KMS-11 (cell line): ENCODE results near the gene VAV1.

ENCODE experiments used
- H2AFZ ChIP-seq: fragments of 200-600 bp; sonication (generic); 2 replicates; pipeline ENCODE4 v1.6.1; 2016; ENCODE audit warnings: antibody characterized with exemption, mixed run types, low read depth
- H3K27ac ChIP-seq: fragments of 200-600 bp; sonication (generic); 2 replicates; pipeline ENCODE4 v1.6.1; 2016; ENCODE audit warnings: mild to moderate bottlenecking, mixed run types
- H3K27me3 ChIP-seq: fragments of 200-600 bp; sonication (generic); 2 replicates; pipeline ENCODE4 v1.6.1; 2017; ENCODE audit warnings: mild to moderate bottlenecking, low read depth, mixed run types, moderate library complexity; ENCODE audit not compliant: insufficient read depth
- H3K36me3 ChIP-seq: fragments of 200-600 bp; sonication (generic); 2 replicates; pipeline ENCODE4 v1.6.1; 2017; ENCODE audit warnings: mild to moderate bottlenecking, mixed run types; ENCODE audit not compliant: insufficient read depth
- H3K4me1 ChIP-seq: fragments of 200-600 bp; sonication (generic); 2 replicates; pipeline ENCODE4 v1.6.1; 2016; ENCODE audit warnings: mild to moderate bottlenecking, low read depth, mixed run types; ENCODE audit not compliant: poor library complexity, severe bottlenecking
- H3K4me2 ChIP-seq: fragments of 200-600 bp; sonication (generic); 2 replicates; pipeline ENCODE4 v1.7.0; 2016; ENCODE audit warnings: mild to moderate bottlenecking, mixed run types
- H3K4me3 ChIP-seq: fragments of 200-600 bp; sonication (generic); IDR thresholded peaks from 2 replicates; pipeline ENCODE4 v1.6.1; 2017; ENCODE audit warnings: low read depth, low read length, mixed read lengths; ENCODE audit not compliant: insufficient read depth
- H3K79me2 ChIP-seq: fragments of 200-600 bp; sonication (generic); 2 replicates; pipeline ENCODE4 v1.6.1; 2016; ENCODE audit warnings: low read depth, mixed run types; ENCODE audit not compliant: insufficient read depth
- H3K9ac ChIP-seq: fragments of 200-600 bp; sonication (generic); 2 replicates; pipeline ENCODE4 v1.6.1; 2016; ENCODE audit warnings: mild to moderate bottlenecking, mixed run types
- H4K20me1 ChIP-seq: fragments of 200-600 bp; sonication (generic); 2 replicates; pipeline ENCODE4 v1.6.1; 2016; ENCODE audit warnings: mild to moderate bottlenecking, mixed run types; ENCODE audit not compliant: insufficient read depth
- CTCF ChIP-seq: fragments of 200-600 bp; sonication (generic); conservative IDR thresholded peaks from 2 replicates; pipeline ENCODE4 v1.6.1; 2017; ENCODE audit warnings: low read depth, mild to moderate bottlenecking, antibody characterized with exemption, low read length, moderate library complexity, mixed read lengths

VAV1 gene

GRCh38 chr19:6730941-6731670 is 41.4 kb upstream of the VAV1 start:
- no peaks in the 10 kb centered on the region for H4K20me1 ChIP-seq
- TF ChIP-seq CTCF = no peak
- no peak overlapping the region for H3K4me3 ChIP-seq
- no peak overlapping the region for H3K9ac ChIP-seq
- peaks cover 9% of the 10 kb centered on the region for H3K4me1 ChIP-seq
- no peaks in the 10 kb centered on the region for H3K27me3 ChIP-seq
- no peaks in the 10 kb centered on the region for H3K36me3 ChIP-seq
- H3K4me2 ChIP-seq = no peak overlapping the region
- no peak overlapping the region for H3K27ac ChIP-seq
- H2AFZ ChIP-seq = no peak overlapping the region
- H3K79me2 ChIP-seq = no peaks in the 10 kb centered on the region; the same call in 1 of the 2 replicates

- Histone ChIP-seq H3K36me3 (no peaks in the 10 kb centered on the region), H3K4me1 (peaks cover 11% of the 10 kb centered on the region), H2AFZ (no peak overlapping the region), H3K9ac (no peak overlapping the region), H4K20me1 (no peaks in the 10 kb centered on the region), H3K4me3 (no peak overlapping the region), H3K4me2 (no peak overlapping the region), H3K27me3 (no peaks in the 10 kb centered on the region), H3K27ac (no peak overlapping the region), H3K79me2 (no peaks in the 10 kb centered on the region; the same call in 1 of the 2 replicates)
- TF ChIP-seq CTCF = no peak
Observed at GRCh38 chr19:6731822-6732221, 40.7 kb upstream of the VAV1 start.

- H3K4me2 ChIP-seq = no peak overlapping the region
- H2AFZ ChIP-seq = no peak overlapping the region
- peaks cover 12% of the 10 kb centered on the region for H3K4me1 ChIP-seq
- H3K27me3 ChIP-seq = no peaks in the 10 kb centered on the region
- no peak for TF ChIP-seq CTCF
- H3K36me3 ChIP-seq = no peaks in the 10 kb centered on the region
- no peak overlapping the region for H3K9ac ChIP-seq
- no peak overlapping the region for H3K4me3 ChIP-seq
- no peaks in the 10 kb centered on the region for H4K20me1 ChIP-seq
- no peak overlapping the region for H3K27ac ChIP-seq
- no peaks in the 10 kb centered on the region; the same call in 1 of the 2 replicates for H3K79me2 ChIP-seq
Observed at GRCh38 chr19:6732803-6733337, 39.6 kb upstream of the VAV1 start.

GRCh38 chr19:6733338-6734095 is 39.0 kb upstream of the VAV1 start:
- Histone ChIP-seq H4K20me1 (no peaks in the 10 kb centered on the region), H3K4me1 (peaks cover 19% of the 10 kb centered on the region), H3K9ac (no peak overlapping the region), H3K27me3 (no peaks in the 10 kb centered on the region), H3K36me3 (no peaks in the 10 kb centered on the region), H2AFZ (no peak overlapping the region), H3K27ac (no peak overlapping the region), H3K4me2 (no peak overlapping the region), H3K4me3 (no peak overlapping the region), H3K79me2 (no peaks in the 10 kb centered on the region; the same call in 1 of the 2 replicates)
- TF ChIP-seq CTCF = 0 out of 2 replicates have a peak, but pooled peaks have one; percentile 22
